ENCODE measurements around the gene GATD1.

The GATD1 gene

GRCh38 chr11:801097-801780, 24.0 kb upstream of the GATD1 start:
- DNase-seq (ENCODE audit: insufficient read length), result no peak
- TF ChIP-seq POLR2AphosphoS5 (IDR thresholded peaks at IDR 0.05; ENCODE audit: low read depth, low read length) (no peak), POLR2A (IDR thresholded peaks at IDR 0.05; ENCODE audit: low read depth, low read length) (no peak), TAF1 (IDR thresholded peaks at IDR 0.05; ENCODE audit: borderline replicate concordance, low read depth, low read length) (no peak)
- no peak for FAIRE-seq

DNA sequence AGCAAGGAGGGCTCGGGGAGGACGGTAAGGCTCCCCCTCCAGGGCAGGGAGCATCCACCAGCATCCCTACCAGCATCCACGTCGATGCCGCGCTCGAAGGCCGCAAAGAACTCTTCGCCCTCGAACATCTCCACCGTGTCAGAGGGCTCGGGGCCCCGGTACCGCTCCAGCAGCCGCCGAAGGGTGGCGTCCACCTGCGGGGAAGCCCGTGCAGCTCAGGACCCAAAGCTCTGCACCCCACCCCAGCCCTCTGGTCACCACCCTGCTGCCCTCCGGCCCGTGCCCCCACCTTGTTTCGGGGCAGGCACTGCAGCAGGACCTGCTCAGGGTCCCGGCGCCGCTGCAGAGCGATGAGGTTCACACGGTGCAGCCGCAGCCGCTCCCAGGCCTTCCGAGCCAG, 23.2 kb upstream of the GATD1 start:
- FAIRE-seq (no peak), DNase-seq (ENCODE audit: insufficient read length) (no peak)
- TF ChIP-seq POLR2AphosphoS5 (IDR thresholded peaks at IDR 0.05; ENCODE audit: low read depth, low read length), result no peak
- TF ChIP-seq TAF1 (IDR thresholded peaks at IDR 0.05; ENCODE audit: borderline replicate concordance, low read depth, low read length), result no peak

GRCh38 chr11:799641-800316, 22.5 kb upstream of the GATD1 start:
- FAIRE-seq (no peak), DNase-seq (ENCODE audit: insufficient read length) (no peak)
- TF ChIP-seq POLR2A (IDR thresholded peaks at IDR 0.05; ENCODE audit: low read depth, low read length), result no peak
- no peak for TF ChIP-seq POLR2AphosphoS5 (IDR thresholded peaks at IDR 0.05; ENCODE audit: low read depth, low read length)
- no peak for TF ChIP-seq TAF1 (IDR thresholded peaks at IDR 0.05; ENCODE audit: borderline replicate concordance, low read depth, low read length)

DNA sequence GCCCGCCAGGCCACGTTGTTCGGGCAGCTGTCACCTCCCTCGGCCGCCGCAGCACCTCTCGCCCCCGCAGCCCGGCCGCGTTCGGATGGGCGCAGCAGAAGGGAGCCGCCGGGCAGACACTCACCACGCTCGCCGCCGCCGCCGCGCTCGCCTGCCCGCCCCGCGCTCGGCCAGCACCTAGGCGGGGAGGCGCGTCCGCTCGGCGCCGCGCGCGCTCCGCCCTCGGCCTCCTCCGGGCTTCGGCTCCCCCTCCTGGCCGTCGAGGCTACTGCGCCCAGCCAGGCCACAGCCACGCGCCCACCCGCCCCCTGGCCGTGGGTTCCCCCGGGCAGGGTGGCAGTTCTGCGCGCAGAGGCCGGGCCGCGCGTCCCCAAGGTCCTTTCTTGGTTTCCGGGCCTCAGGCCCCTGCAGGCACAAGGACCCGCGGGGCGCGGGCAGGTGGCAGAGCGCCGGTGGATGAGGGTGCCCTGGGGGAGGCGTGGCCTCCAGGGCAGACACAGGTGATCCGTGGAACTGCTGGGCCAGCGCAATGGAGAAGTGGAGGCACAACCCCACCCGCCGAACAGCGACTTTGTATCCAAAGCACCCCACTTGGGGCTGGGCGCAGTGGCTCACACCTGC, 20.9 kb upstream of the GATD1 start, which contains the start of gene SLC25A22:
Gene SLC25A22 (minus strand): TSS at position 189 of the 621 bp plus-strand sequence. CDS start 3,275 bp downstream, outside the sequence.
- FAIRE-seq, result no peak

GRCh38 chr11:797296-798092, 20.2 kb upstream of the GATD1 start:
- DNase-seq (ENCODE audit: insufficient read length), result peak; percentile 94
- TF ChIP-seq POLR2AphosphoS5 (IDR thresholded peaks at IDR 0.05; ENCODE audit: low read depth, low read length), result peak; percentile 36; the same call in 1 of the 2 replicates
- TF ChIP-seq TAF1 (IDR thresholded peaks at IDR 0.05; ENCODE audit: borderline replicate concordance, low read depth, low read length), result no peak
- peak; percentile 99 for FAIRE-seq

More for the DNA sequence above, 20.9 kb upstream of the GATD1 start, which contains the start of gene SLC25A22:
- TF ChIP-seq POLR2A (IDR thresholded peaks at IDR 0.05; ENCODE audit: low read depth, low read length), result peak; percentile 67; the same call in 1 of the 2 replicates
- TF ChIP-seq POLR2AphosphoS5 (IDR thresholded peaks at IDR 0.05; ENCODE audit: low read depth, low read length), result no peak
- no peak for TF ChIP-seq TAF1 (IDR thresholded peaks at IDR 0.05; ENCODE audit: borderline replicate concordance, low read depth, low read length)
- DNase-seq (ENCODE audit: insufficient read length), result peak; percentile 99

- no peak for TF ChIP-seq TAF1 (IDR thresholded peaks at IDR 0.05; ENCODE audit: borderline replicate concordance, low read depth, low read length)
- TF ChIP-seq POLR2A (IDR thresholded peaks at IDR 0.05; ENCODE audit: low read depth, low read length), result 0 out of 2 replicates have a peak, but pooled peaks have one; percentile 28
- TF ChIP-seq POLR2AphosphoS5 (IDR thresholded peaks at IDR 0.05; ENCODE audit: low read depth, low read length), result peak; percentile 0; the same call in 1 of the 2 replicates
- FAIRE-seq (no peak), DNase-seq (ENCODE audit: insufficient read length) (no peak)
Measured at GRCh38 chr11:796565-797295, 19.4 kb upstream of the GATD1 start.

- TF ChIP-seq POLR2AphosphoS5 (IDR thresholded peaks at IDR 0.05; ENCODE audit: low read depth, low read length), result peak; percentile 50; the same call in 1 of the 2 replicates
- no peak; the same call in 1 of the 2 replicates for TF ChIP-seq TAF1 (IDR thresholded peaks at IDR 0.05; ENCODE audit: borderline replicate concordance, low read depth, low read length)
- peak; percentile 53 for TF ChIP-seq POLR2A (IDR thresholded peaks at IDR 0.05; ENCODE audit: low read depth, low read length)
- FAIRE-seq (peak; percentile 99), DNase-seq (ENCODE audit: insufficient read length) (peak; percentile 99)
Measured at GRCh38 chr11:795634-796564, 18.6 kb upstream of the GATD1 start.

DNA sequence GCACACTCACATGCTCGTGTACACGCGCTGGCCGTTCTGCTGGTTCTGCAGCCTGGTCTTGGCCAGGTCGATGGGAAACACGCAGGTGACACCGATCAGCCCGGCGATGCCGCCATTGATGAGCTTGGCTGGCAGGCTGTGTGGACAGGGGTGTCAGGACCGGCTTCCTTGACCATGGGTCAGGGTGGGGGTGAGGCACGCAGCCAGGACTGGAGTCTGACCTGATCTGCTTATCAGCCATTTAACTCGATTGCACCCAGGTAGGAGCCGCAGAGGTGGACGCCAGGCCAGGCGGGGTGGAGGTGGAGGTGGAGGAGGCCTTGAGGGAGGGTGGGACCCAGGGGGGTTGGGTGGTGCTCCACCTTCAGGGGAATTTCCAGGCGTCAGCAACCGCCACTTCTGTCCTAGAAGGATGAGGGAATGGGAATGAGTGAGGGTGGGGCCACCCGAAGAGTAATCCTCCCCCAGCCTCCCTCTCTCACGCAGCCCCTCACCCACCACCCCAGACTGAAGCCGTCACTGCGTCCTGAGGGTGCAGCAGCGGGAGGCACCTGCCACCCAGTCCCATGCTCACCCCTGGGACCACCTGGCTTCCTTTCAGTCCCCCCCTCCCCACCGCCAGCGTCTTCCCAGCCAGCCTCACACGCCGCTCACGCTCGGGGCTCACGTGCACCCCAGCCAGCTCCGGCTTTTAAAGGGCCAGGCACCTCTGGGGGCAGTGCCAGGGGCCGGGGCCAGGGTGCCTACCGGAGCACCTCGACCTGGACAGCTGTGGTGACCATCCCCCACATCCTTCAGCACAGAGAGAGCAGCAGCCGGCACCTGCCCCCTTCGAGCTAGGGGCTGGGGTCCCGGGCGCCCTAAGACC, 17.7 kb upstream of the GATD1 start:
- peak; percentile 64 for FAIRE-seq
- no peak for TF ChIP-seq TAF1 (IDR thresholded peaks at IDR 0.05; ENCODE audit: borderline replicate concordance, low read depth, low read length)
- TF ChIP-seq POLR2AphosphoS5 (IDR thresholded peaks at IDR 0.05; ENCODE audit: low read depth, low read length), result no peak
- TF ChIP-seq POLR2A (IDR thresholded peaks at IDR 0.05; ENCODE audit: low read depth, low read length), result no peak
- no peak for DNase-seq (ENCODE audit: insufficient read length)
